HUES64 (cell line): Measurements from ENCODE around the gene GABRA1.

Experiments used
- H3K27ac ChIP-seq: 2 replicates; pipeline ENCODE4 v1.7.0; 2013; ENCODE audit warnings: low read depth, low read length, inconsistent platforms
- H3K27me3 ChIP-seq: 2 replicates; pipeline ENCODE4 v1.6.1; 2013; ENCODE audit warnings: mild to moderate bottlenecking, low read length; ENCODE audit not compliant: insufficient read depth
- H3K36me3 ChIP-seq: 2 replicates; pipeline ENCODE4 v1.6.1; 2013; ENCODE audit warnings: mild to moderate bottlenecking, low read length; ENCODE audit not compliant: insufficient read depth
- H3K4me1 ChIP-seq: 2 replicates; pipeline ENCODE4 v1.6.1; 2013; ENCODE audit warnings: mild to moderate bottlenecking, low read length, moderate library complexity; ENCODE audit not compliant: insufficient read depth
- H3K4me3 ChIP-seq: 2 replicates; pipeline ENCODE4 v1.5.1; 2013; ENCODE audit warnings: mild to moderate bottlenecking, low read length, moderate library complexity
- H3K9ac ChIP-seq: 2 replicates; pipeline ENCODE4 v1.6.1; 2013; ENCODE audit warnings: mild to moderate bottlenecking, low read depth, low read length
- H3K9me3 ChIP-seq: 2 replicates; pipeline ENCODE4 v1.6.1; 2013; ENCODE audit warnings: low read depth, low read length; ENCODE audit not compliant: insufficient read depth
- WGBS: fragments of 150-250, 120-280 bp; methylation state at CpG from one replicate; pipeline ENCODE4 v1.1.7; 2013; ENCODE audit warnings: missing lambda C conversion rate; 5-methylcytosine and 5-hydroxymethylcytosine counted together

The GABRA1 gene

GRCh38 chr5:161895514-161895913, 47.6 kb downstream of the GABRA1 start:
- no peaks in the 10 kb centered on the region for H3K9me3 ChIP-seq

GRCh38 chr5:161897033-161897432, 49.1 kb downstream of the GABRA1 start:
- Histone ChIP-seq H3K4me3 (no peak overlapping the region), H3K4me1 (no peaks in the 10 kb centered on the region), H3K27ac (no peak overlapping the region), H3K9ac (no peak overlapping the region), H3K9me3 (no peaks in the 10 kb centered on the region), H3K36me3 (no peaks in the 10 kb centered on the region), H3K27me3 (no peaks in the 10 kb centered on the region)
- 95% methylated on average over 7 of the region's 7 CpGs for WGBS

More at GRCh38 chr5:161895514-161895913, 47.6 kb downstream of the GABRA1 start:
- Histone ChIP-seq H3K4me3 (no peak overlapping the region), H3K36me3 (no peaks in the 10 kb centered on the region), H3K4me1 (peaks cover 8% of the 10 kb centered on the region), H3K9ac (no peak overlapping the region), H3K27ac (no peak overlapping the region), H3K27me3 (no peaks in the 10 kb centered on the region)
- whole genome bisulfite sequencing: 100% methylated on average over 1 of the region's 1 CpG

- no peaks in the 10 kb centered on the region for H3K9me3 ChIP-seq
- H3K36me3 ChIP-seq: no peaks in the 10 kb centered on the region
- no peak overlapping the region for H3K4me3 ChIP-seq
- H3K4me1 ChIP-seq: no peaks in the 10 kb centered on the region
- no peak overlapping the region for H3K27ac ChIP-seq
- H3K27me3 ChIP-seq: no peaks in the 10 kb centered on the region
- H3K9ac ChIP-seq: no peak overlapping the region
Measured at GRCh38 chr5:161899590-161899989, 51.7 kb downstream of the GABRA1 start.

GRCh38 chr5:161900981-161901380, 53.1 kb downstream of the GABRA1 start:
- whole genome bisulfite sequencing: 100% methylated on average over 1 of the region's 1 CpG
- H3K36me3 ChIP-seq: no peaks in the 10 kb centered on the region

GRCh38 chr5:161921781-161922180, 73.9 kb downstream of the GABRA1 start:
- 85% methylated on average over 1 of the region's 1 CpG for WGBS
- H3K36me3 ChIP-seq: no peaks in the 10 kb centered on the region

More at GRCh38 chr5:161900981-161901380, 53.1 kb downstream of the GABRA1 start:
- H3K27me3 ChIP-seq: no peaks in the 10 kb centered on the region
- no peak overlapping the region for H3K4me3 ChIP-seq
- H3K27ac ChIP-seq: no peak overlapping the region
- no peak overlapping the region for H3K9ac ChIP-seq
- no peaks in the 10 kb centered on the region for H3K9me3 ChIP-seq
- H3K4me1 ChIP-seq: no peaks in the 10 kb centered on the region

GRCh38 chr5:161924270-161924669, 76.3 kb downstream of the GABRA1 start:
- no peaks in the 10 kb centered on the region for H3K36me3 ChIP-seq
- no peak overlapping the region for H3K4me3 ChIP-seq
- 94% methylated on average over 3 of the region's 3 CpGs for WGBS
- no peak overlapping the region for H3K9ac ChIP-seq
- H3K27me3 ChIP-seq: no peaks in the 10 kb centered on the region
- H3K9me3 ChIP-seq: peaks cover 12% of the 10 kb centered on the region
- no peak overlapping the region for H3K27ac ChIP-seq
- no peaks in the 10 kb centered on the region for H3K4me1 ChIP-seq

More at GRCh38 chr5:161921781-161922180, 73.9 kb downstream of the GABRA1 start:
- Histone ChIP-seq H3K9ac (no peak overlapping the region), H3K9me3 (peaks cover 8% of the 10 kb centered on the region), H3K4me1 (no peaks in the 10 kb centered on the region), H3K4me3 (no peak overlapping the region), H3K27ac (no peak overlapping the region), H3K27me3 (no peaks in the 10 kb centered on the region)

- H3K4me1 ChIP-seq: no peaks in the 10 kb centered on the region
- no peaks in the 10 kb centered on the region for H3K27me3 ChIP-seq
- H3K4me3 ChIP-seq: no peak overlapping the region
- H3K27ac ChIP-seq: no peak overlapping the region
- WGBS: 85% methylated on average over 4 of the region's 4 CpGs
- peaks cover 12% of the 10 kb centered on the region for H3K9me3 ChIP-seq
- H3K9ac ChIP-seq: no peak overlapping the region
- H3K36me3 ChIP-seq: no peaks in the 10 kb centered on the region
Measured at GRCh38 chr5:161925960-161926359, 78.0 kb downstream of the GABRA1 start.

- Histone ChIP-seq H3K9ac (no peak overlapping the region), H3K27me3 (no peaks in the 10 kb centered on the region), H3K9me3 (no peaks in the 10 kb centered on the region), H3K4me1 (no peaks in the 10 kb centered on the region), H3K4me3 (no peak overlapping the region), H3K27ac (no peak overlapping the region), H3K36me3 (no peaks in the 10 kb centered on the region)
- 92% methylated on average over 3 of the region's 3 CpGs for WGBS
Measured at GRCh38 chr5:161934486-161934885, 86.6 kb downstream of the GABRA1 start.

GRCh38 chr5:161944974-161945373, 97.1 kb downstream of the GABRA1 start:
- Histone ChIP-seq H3K27ac (no peak overlapping the region), H3K4me3 (no peak overlapping the region), H3K4me1 (no peaks in the 10 kb centered on the region), H3K36me3 (no peaks in the 10 kb centered on the region), H3K9ac (no peak overlapping the region), H3K9me3 (no peaks in the 10 kb centered on the region), H3K27me3 (no peaks in the 10 kb centered on the region)
- WGBS: 94% methylated on average over 1 of the region's 1 CpG

GRCh38 chr5:161946911-161947310, 99.0 kb downstream of the GABRA1 start:
- Histone ChIP-seq H3K27me3 (no peaks in the 10 kb centered on the region), H3K4me3 (no peak overlapping the region), H3K4me1 (no peaks in the 10 kb centered on the region), H3K27ac (no peak overlapping the region), H3K9ac (no peak overlapping the region), H3K9me3 (no peaks in the 10 kb centered on the region), H3K36me3 (no peaks in the 10 kb centered on the region)
- 80% methylated on average over 2 of the region's 4 CpGs for WGBS
